ENCODE results near the gene TRIP11. TPM values are rescaled to one million over a fixed set of nuclear protein-coding genes. Genes with fewer than 3 reads are reported as not detected.

The TRIP11 gene
- total RNA-seq, 3 donors from 2014 or later (not counting 1 experiment from before 2014, with no cell fraction given): 42.9 to 63.6 (median 49.8) TPM

GRCh38 chr14:92014040-92014439 is 25.8 kb downstream of the TRIP11 start:
- Mint-ChIP-seq H3K27me3 (ENCODE audit: low read depth in 2 of 2) (no peaks in the 10 kb centered on the region), H3K4me1 (peaks cover 5 to 7% of the 10 kb centered on the region in 2 donors), H3K27ac (no peak overlapping the region), H3K4me3 (no peak overlapping the region), H3K36me3 (peaks cover 8% of the 10 kb centered on the region), H3K9me3 (no peaks in the 10 kb centered on the region)
- Histone ChIP-seq H3K27ac (ENCODE audit: low read length) (no peak overlapping the region), H3K27me3 (ENCODE audit: control insufficient read depth, insufficient read depth, low read length) (no peaks in the 10 kb centered on the region), H3K4me3 (ENCODE audit: low read length) (no peak overlapping the region), H3K9me3 (ENCODE audit: control insufficient read depth, insufficient read depth, low read length) (no peaks in the 10 kb centered on the region), H3K4me1 (ENCODE audit: control insufficient read depth, insufficient read depth, low read length) (no peaks in the 10 kb centered on the region), H3K36me3 (ENCODE audit: control insufficient read depth, insufficient read depth, low read length) (peaks cover 68% of the 10 kb centered on the region)
- ATAC-seq (no peak), DNase-seq (no peak)
- TF ChIP-seq CTCF (IDR thresholded peaks at IDR 0.05): no peak
- intact Hi-C loops (cut with micrococcal nuclease): no loop called here

- no peak for ATAC-seq
- intact Hi-C loops (cut with micrococcal nuclease): no loop called here
- WGBS (ENCODE audit: insufficient coverage): 91% methylated on average over 3 of the region's 4 CpGs
- no peak for DNase-seq
- no peak for TF ChIP-seq CTCF (IDR thresholded peaks at IDR 0.05)
- no peaks in the 10 kb centered on the region for H3K27me3 ChIP-seq (ENCODE audit: control insufficient read depth, insufficient read depth, low read length)
- H3K4me3 ChIP-seq (ENCODE audit: low read length): no peak overlapping the region
- H3K9me3 Mint-ChIP-seq: no peaks in the 10 kb centered on the region
- no peaks in the 10 kb centered on the region for H3K4me1 ChIP-seq (ENCODE audit: control insufficient read depth, insufficient read depth, low read length)
- H3K27ac ChIP-seq (ENCODE audit: low read length): no peak overlapping the region
- peaks cover 78% of the 10 kb centered on the region for H3K36me3 ChIP-seq (ENCODE audit: control insufficient read depth, insufficient read depth, low read length)
- H3K4me1 Mint-ChIP-seq: peaks cover 5 to 7% of the 10 kb centered on the region in 2 donors
- no peaks in the 10 kb centered on the region for H3K27me3 Mint-ChIP-seq (ENCODE audit: low read depth in 2 of 2)
- no peaks in the 10 kb centered on the region for H3K9me3 ChIP-seq (ENCODE audit: control insufficient read depth, insufficient read depth, low read length)
- H3K36me3 Mint-ChIP-seq: peaks cover 21% of the 10 kb centered on the region
- H3K27ac Mint-ChIP-seq: peak overlapping the region; percentile 1 to 2
- no peak overlapping the region for H3K4me3 Mint-ChIP-seq
These were observed 27.6 kb downstream of the TRIP11 start for GRCh38 chr14:92012121-92012748.

GRCh38 chr14:92010644-92011043 is 29.2 kb downstream of the TRIP11 start:
- Histone ChIP-seq H3K27me3 (ENCODE audit: control insufficient read depth, insufficient read depth, low read length) (no peaks in the 10 kb centered on the region), H3K9me3 (ENCODE audit: control insufficient read depth, insufficient read depth, low read length) (no peaks in the 10 kb centered on the region), H3K4me1 (ENCODE audit: control insufficient read depth, insufficient read depth, low read length) (no peaks in the 10 kb centered on the region), H3K4me3 (ENCODE audit: low read length) (no peak overlapping the region), H3K27ac (ENCODE audit: low read length) (no peak overlapping the region), H3K36me3 (ENCODE audit: control insufficient read depth, insufficient read depth, low read length) (peaks cover 69% of the 10 kb centered on the region)
- Mint-ChIP-seq H3K36me3 (peaks cover 28% of the 10 kb centered on the region), H3K27me3 (ENCODE audit: low read depth in 2 of 2) (no peaks in the 10 kb centered on the region), H3K27ac (no peak overlapping the region), H3K4me3 (no peak overlapping the region), H3K9me3 (no peaks in the 10 kb centered on the region), H3K4me1 (peaks cover 5 to 7% of the 10 kb centered on the region in 2 donors)
- TF ChIP-seq CTCF (IDR thresholded peaks at IDR 0.05): no peak
- no peak for DNase-seq
- 98% methylated on average over 3 of the region's 3 CpGs for WGBS (ENCODE audit: insufficient coverage)
- no peak for ATAC-seq
- intact Hi-C loops (cut with micrococcal nuclease): no loop called here

- Histone ChIP-seq H3K27ac (ENCODE audit: low read length) (no peak overlapping the region), H3K36me3 (ENCODE audit: control insufficient read depth, insufficient read depth, low read length) (peaks cover 71% of the 10 kb centered on the region), H3K4me3 (ENCODE audit: low read length) (no peak overlapping the region), H3K9me3 (ENCODE audit: control insufficient read depth, insufficient read depth, low read length) (no peaks in the 10 kb centered on the region), H3K4me1 (ENCODE audit: control insufficient read depth, insufficient read depth, low read length) (no peaks in the 10 kb centered on the region), H3K27me3 (ENCODE audit: control insufficient read depth, insufficient read depth, low read length) (no peaks in the 10 kb centered on the region)
- peaks cover 38% of the 10 kb centered on the region for H3K36me3 Mint-ChIP-seq
- ATAC-seq: no peak
- DNase-seq: no peak
- no peak overlapping the region for H3K4me3 Mint-ChIP-seq
- no peaks in the 10 kb centered on the region for H3K9me3 Mint-ChIP-seq
- no peaks in the 10 kb centered on the region for H3K27me3 Mint-ChIP-seq (ENCODE audit: low read depth in 2 of 2)
- WGBS (ENCODE audit: insufficient coverage): no CpG with 5 or more reads among the region's 1 CpG
- no peak overlapping the region for H3K27ac Mint-ChIP-seq
- peaks cover 5 to 7% of the 10 kb centered on the region in 2 donors for H3K4me1 Mint-ChIP-seq
- TF ChIP-seq CTCF (IDR thresholded peaks at IDR 0.05): no peak
- intact Hi-C loops (cut with micrococcal nuclease): no loop called here
These were observed 30.3 kb downstream of the TRIP11 start for GRCh38 chr14:92009604-92010003.

All from natural killer cell (primary cell).